ENCODE measurements around the gene ADAMTS2. TPM values are rescaled to one million over a fixed set of nuclear protein-coding genes. Genes with fewer than 3 reads are reported as not detected.

Gene ADAMTS2
- total RNA-seq, 1 donor from 2014 or later: 1.2 TPM

DNA sequence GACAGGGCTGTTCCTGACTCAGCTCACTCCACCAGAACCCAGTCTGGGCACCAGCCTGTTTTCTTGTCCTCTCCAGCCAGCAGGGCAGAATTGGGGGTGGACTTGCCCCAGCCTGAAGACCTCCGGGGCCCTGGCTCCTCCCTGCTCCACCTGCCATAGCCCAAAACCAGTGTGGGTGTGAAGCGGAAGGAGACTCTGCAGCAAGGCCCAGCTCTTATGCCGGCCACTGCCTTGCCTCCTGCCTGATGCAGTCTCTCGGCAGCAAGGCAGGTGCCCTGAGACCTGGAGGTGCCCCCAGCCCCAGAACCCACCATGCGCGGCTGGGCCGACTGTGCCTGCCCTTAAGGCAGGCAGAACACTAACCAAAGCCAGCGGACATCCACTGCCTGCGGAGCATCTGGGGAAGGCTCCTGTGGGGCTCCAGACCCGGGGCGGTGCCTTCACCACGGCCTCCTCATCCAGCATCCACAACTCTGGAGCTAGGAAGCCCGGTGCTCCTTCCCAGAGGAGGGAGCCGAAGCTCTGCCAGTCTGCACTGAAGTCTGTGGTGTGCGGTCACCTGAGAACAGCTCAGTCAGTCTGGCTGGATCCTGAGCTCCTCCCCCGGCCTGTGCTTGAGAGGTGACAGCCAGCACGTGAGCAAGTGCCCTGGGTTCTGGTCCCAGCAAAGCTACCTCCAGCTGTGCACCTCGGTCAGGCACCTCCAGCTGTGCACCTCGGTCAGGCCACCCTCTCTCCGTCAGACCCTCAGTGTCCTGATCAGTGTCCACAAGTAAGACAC lies 116.7 kb downstream of the ADAMTS2 start:
- Histone ChIP-seq H3K36me3 (no peaks in the 10 kb centered on the region), H4K20me1 (ENCODE audit: low read depth) (no peaks in the 10 kb centered on the region), H3F3A (ENCODE audit: low read depth) (no peaks in the 10 kb centered on the region), H3K9me3 (ENCODE audit: low read depth) (no peaks in the 10 kb centered on the region), H3K4me2 (no peak overlapping the region), H3K79me2 (ENCODE audit: low read depth) (no peaks in the 10 kb centered on the region), H3K27ac (no peak overlapping the region), H3K4me1 (peaks cover 13% of the 10 kb centered on the region), H3K9ac (no peak overlapping the region), H3K4me3 (no peak overlapping the region), H2AFZ (replicated peaks) (no peak overlapping the region), H3K27me3 (no peaks in the 10 kb centered on the region)
- Mint-ChIP-seq H3K27ac (no peak overlapping the region), H3K4me3 (no peak overlapping the region), H3K27me3 (ENCODE audit: insufficient read depth, low read depth) (peaks cover 10% of the 10 kb centered on the region), H3K36me3 (no peaks in the 10 kb centered on the region), H3K4me1 (peaks cover 13% of the 10 kb centered on the region), H3K9me3 (peaks cover 22% of the 10 kb centered on the region)
- TF ChIP-seq EZH2 (IDR thresholded peaks at IDR 0.05): no peak
- no peak for TF ChIP-seq EZH2phosphoT487 (IDR thresholded peaks at IDR 0.05)
- TF ChIP-seq, protein P1, sequence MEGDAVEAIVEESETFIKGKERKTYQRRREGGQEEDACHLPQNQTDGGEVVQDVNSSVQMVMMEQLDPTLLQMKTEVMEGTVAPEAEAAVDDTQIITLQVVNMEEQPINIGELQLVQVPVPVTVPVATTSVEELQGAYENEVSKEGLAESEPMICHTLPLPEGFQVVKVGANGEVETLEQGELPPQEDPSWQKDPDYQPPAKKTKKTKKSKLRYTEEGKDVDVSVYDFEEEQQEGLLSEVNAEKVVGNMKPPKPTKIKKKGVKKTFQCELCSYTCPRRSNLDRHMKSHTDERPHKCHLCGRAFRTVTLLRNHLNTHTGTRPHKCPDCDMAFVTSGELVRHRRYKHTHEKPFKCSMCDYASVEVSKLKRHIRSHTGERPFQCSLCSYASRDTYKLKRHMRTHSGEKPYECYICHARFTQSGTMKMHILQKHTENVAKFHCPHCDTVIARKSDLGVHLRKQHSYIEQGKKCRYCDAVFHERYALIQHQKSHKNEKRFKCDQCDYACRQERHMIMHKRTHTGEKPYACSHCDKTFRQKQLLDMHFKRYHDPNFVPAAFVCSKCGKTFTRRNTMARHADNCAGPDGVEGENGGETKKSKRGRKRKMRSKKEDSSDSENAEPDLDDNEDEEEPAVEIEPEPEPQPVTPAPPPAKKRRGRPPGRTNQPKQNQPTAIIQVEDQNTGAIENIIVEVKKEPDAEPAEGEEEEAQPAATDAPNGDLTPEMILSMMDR (IDR thresholded peaks at IDR 0.05): no peak
- DNase-seq (ENCODE audit: low spot score): peak; percentile 49

DNA sequence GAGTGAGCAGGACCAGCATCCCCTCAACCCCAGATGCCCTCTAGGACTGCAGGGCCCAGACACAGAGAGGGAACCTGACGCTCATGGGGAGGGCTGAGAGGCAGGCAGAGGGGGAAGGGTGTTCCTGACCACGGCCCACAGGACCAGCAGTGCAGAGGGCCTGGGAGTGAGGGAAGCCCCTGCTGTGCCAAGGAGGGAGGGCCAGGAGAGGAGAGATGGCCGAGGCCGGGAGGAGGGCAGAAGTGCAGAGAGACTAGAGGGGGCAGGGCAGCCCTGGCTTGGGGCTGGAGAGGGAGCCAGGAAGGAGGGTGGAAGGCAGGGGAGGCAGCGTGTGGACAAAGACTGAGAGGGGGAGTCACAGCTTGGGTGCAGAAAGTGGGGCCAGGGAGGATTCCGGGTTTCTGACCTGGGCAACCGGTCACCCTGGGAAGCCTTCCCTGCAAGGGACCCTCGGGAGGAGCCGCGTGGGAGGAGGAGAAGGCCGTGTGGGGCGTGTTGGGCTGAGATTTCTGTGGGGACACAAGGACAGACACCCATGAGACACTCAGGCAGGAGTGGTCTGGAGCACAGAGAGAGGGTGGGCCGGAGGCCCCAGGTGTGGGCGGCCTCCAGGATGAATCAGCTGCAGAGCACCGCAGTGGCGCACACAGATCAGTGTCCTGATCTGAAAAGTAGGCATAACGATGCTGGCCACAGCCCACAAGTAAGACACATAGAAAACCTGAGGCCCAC lies 117.5 kb downstream of the ADAMTS2 start:
- H3K4me2 ChIP-seq: no peak overlapping the region
- peak overlapping the region; percentile 33 for H3K27ac Mint-ChIP-seq
- H4K20me1 ChIP-seq (ENCODE audit: low read depth): no peaks in the 10 kb centered on the region
- H3K4me1 Mint-ChIP-seq: peaks cover 15% of the 10 kb centered on the region
- no peak for TF ChIP-seq EZH2 (IDR thresholded peaks at IDR 0.05)
- TF ChIP-seq, protein P1 (IDR thresholded peaks at IDR 0.05): no peak
- no peak for TF ChIP-seq EZH2phosphoT487 (IDR thresholded peaks at IDR 0.05)
- no peak overlapping the region for H3K4me3 ChIP-seq
- no peak for DNase-seq (ENCODE audit: low spot score)
- H3K36me3 ChIP-seq: no peaks in the 10 kb centered on the region
- no peaks in the 10 kb centered on the region for H3K9me3 ChIP-seq (ENCODE audit: low read depth)
- H3K27me3 Mint-ChIP-seq (ENCODE audit: insufficient read depth, low read depth): peaks cover 15% of the 10 kb centered on the region
- H3K4me3 Mint-ChIP-seq: peak overlapping the region; percentile 27
- peaks cover 13% of the 10 kb centered on the region for H3K4me1 ChIP-seq
- no peaks in the 10 kb centered on the region for H3K79me2 ChIP-seq (ENCODE audit: low read depth)
- no peak overlapping the region for H3K27ac ChIP-seq
- H3F3A ChIP-seq (ENCODE audit: low read depth): no peaks in the 10 kb centered on the region
- H3K9me3 Mint-ChIP-seq: peaks cover 30% of the 10 kb centered on the region
- no peak overlapping the region for H3K9ac ChIP-seq
- H3K27me3 ChIP-seq: no peaks in the 10 kb centered on the region
- no peak overlapping the region for H2AFZ ChIP-seq (replicated peaks)
- peaks cover 7% of the 10 kb centered on the region for H3K36me3 Mint-ChIP-seq

DNA sequence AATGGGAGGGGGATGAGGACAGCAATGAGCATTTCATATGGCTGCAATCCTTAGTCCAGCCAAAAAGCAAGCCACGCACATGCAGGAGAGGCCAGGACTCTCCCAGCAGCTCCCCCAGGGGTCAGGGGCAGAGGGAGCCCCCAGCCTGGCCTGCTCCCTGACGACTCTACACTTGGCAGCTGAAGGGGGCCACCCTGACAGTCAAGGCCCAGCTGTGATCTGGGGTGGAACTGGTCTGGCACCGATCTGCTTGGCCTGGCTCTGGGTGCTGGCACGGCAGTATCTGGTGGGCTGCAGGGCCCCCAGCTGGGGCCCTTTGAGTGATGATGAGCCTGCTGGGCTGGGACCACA lies 118.1 kb downstream of the ADAMTS2 start:
- TF ChIP-seq, protein P1 (IDR thresholded peaks at IDR 0.05): no peak
- TF ChIP-seq EZH2 (IDR thresholded peaks at IDR 0.05) (no peak), EZH2phosphoT487 (IDR thresholded peaks at IDR 0.05) (no peak)
- Mint-ChIP-seq H3K36me3 (peaks cover 7% of the 10 kb centered on the region), H3K4me3 (peak overlapping the region; percentile 44), H3K9me3 (peaks cover 30% of the 10 kb centered on the region), H3K27me3 (ENCODE audit: insufficient read depth, low read depth) (peaks cover 15% of the 10 kb centered on the region), H3K4me1 (peaks cover 15% of the 10 kb centered on the region), H3K27ac (no peak overlapping the region)
- H3K36me3 ChIP-seq: no peaks in the 10 kb centered on the region
- H3K79me2 ChIP-seq (ENCODE audit: low read depth): no peaks in the 10 kb centered on the region
- H2AFZ ChIP-seq (replicated peaks): no peak overlapping the region
- peaks cover 13% of the 10 kb centered on the region for H3K4me1 ChIP-seq
- no peak overlapping the region for H3K27ac ChIP-seq
- no peak overlapping the region for H3K4me2 ChIP-seq
- DNase-seq (ENCODE audit: low spot score): no peak
- no peaks in the 10 kb centered on the region for H3K9me3 ChIP-seq (ENCODE audit: low read depth)
- no peaks in the 10 kb centered on the region for H3F3A ChIP-seq (ENCODE audit: low read depth)
- H4K20me1 ChIP-seq (ENCODE audit: low read depth): no peaks in the 10 kb centered on the region
- H3K9ac ChIP-seq: no peak overlapping the region
- no peaks in the 10 kb centered on the region for H3K27me3 ChIP-seq
- no peak overlapping the region for H3K4me3 ChIP-seq

Measured in neural progenitor cell (in vitro differentiated cells).